Measurements from ENCODE around the gene IL17RE.
"Not testable (repeated sequence)": the region's sequence is repeated elsewhere in the genome, so short reads cannot be mapped to it uniquely, and the experiment has no call there.

Gene IL17RE

GRCh38 chr3:9881441-9881840 is 21.2 kb upstream of the IL17RE start:
- no peak for DNase-seq

- DNase-seq: no peak
Observed at GRCh38 chr3:9883706-9884554, 18.7 kb upstream of the IL17RE start.

- DNase-seq: no peak
Observed at GRCh38 chr3:9884555-9885165, 18.0 kb upstream of the IL17RE start.

- DNase-seq: no peak
Observed at GRCh38 chr3:9886328-9886727, 16.3 kb upstream of the IL17RE start.

DNA sequence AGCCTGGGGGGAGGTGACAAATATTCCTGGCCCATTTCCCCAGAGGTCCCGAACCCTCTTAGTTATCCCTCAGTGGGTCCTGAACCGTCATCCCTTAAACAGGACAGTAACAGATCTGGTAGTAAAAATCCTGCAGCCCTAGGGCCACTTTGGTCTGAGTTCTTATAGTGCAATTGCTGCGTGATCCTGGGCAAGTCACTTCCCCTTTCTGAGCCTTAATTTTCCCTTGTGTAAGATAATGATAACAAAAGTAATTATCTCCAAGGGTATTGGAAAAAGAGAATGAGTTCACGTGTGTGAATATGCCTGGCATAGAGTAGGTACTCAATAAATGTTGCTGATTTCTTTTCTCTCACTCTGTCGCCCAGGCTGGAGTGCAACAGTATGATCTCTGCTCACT is 15.2 kb upstream of the IL17RE start:
- DNase-seq: no peak

GRCh38 chr3:9888540-9888939 is 14.1 kb upstream of the IL17RE start:
- DNase-seq: no peak

GRCh38 chr3:9889405-9889804 is 13.2 kb upstream of the IL17RE start:
- no peak for DNase-seq

DNA sequence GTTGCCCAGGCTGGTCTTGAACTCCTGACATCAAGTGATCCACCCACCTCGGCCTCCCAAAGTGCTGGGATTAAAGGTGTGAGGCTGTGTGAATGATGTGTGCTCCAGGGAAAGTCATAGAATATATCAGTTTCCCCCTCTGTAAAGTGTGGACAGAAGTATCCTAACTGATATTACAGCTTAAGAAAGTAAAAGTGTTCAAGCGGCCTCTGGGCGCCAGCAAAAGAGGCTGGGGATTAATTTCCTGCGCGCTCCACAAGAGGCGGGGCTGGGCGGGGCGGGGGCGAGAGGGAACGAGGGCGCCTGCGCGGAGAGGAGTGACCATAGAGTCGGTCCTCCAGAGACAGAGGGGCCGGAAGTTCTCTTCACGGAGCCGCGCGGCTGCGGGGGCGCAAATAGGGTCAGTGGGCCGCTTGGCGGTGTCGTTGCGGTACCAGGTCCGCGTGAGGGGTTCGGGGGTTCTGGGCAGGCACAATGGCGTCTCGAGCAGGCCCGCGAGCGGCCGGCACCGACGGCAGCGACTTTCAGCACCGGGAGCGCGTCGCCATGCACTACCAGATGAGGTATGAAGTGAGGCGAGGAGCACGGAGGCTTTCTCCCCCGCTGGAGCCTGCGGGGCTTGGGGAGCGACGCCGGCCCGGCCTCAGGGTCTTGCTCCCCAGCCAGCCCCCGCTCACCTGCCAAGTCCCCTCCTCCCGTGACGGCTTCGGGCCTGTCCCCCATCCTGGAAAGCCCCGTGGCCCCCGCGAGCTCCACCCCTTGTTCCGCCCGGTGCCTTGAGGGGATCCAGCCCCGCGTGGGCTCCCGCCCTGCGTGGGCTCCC is 12.2 kb upstream of the IL17RE start, which contains the start of gene JAGN1:
TSS of gene JAGN1 (plus strand) at position 362 of the 823 bp plus-strand sequence. CDS start at position 475, 113 bp downstream.
- DNase-seq: peak; percentile 91

- no peak for DNase-seq
Observed at GRCh38 chr3:9891072-9891622, 11.5 kb upstream of the IL17RE start.

DNA sequence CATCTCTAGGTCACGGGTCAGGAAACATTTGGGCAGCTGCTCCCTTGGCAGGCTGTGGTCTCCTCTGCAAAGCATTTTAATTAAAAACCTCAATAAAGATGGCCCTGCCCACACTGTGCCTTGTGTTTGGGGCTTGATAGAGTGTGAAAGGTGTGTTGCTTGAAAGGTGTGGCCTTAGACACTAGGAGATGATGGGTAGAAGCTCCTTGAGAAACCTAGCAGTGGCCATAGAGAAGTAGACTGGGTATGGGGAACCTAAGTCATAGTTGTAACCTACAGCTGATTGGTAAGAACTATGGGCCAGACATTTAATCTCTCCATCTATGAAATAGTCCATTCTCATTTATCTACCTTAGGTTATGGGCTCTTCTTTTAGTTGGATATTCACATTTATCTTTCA is 8.9 kb upstream of the IL17RE start:
- no peak for DNase-seq

DNA sequence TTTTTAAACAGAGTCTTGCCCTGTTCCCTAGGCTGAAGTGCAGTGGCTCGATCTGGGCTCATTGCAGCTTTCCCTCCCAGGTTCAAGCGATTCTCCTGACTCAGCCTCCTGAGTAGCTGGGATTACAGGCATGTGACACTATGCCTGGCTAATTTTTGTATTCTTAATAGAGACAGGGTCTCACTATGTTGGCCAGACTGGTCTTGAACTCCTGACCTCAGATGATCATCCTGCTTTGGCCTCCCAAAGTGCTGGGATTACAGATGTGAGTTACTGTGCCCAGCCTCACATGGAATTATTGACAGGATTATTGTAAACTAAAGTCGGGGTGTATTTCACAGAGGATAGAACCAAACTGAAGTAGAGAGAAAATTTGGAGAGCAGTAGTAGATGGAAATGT is 6.9 kb upstream of the IL17RE start:
- DNase-seq: not testable (repeated sequence)

DNA sequence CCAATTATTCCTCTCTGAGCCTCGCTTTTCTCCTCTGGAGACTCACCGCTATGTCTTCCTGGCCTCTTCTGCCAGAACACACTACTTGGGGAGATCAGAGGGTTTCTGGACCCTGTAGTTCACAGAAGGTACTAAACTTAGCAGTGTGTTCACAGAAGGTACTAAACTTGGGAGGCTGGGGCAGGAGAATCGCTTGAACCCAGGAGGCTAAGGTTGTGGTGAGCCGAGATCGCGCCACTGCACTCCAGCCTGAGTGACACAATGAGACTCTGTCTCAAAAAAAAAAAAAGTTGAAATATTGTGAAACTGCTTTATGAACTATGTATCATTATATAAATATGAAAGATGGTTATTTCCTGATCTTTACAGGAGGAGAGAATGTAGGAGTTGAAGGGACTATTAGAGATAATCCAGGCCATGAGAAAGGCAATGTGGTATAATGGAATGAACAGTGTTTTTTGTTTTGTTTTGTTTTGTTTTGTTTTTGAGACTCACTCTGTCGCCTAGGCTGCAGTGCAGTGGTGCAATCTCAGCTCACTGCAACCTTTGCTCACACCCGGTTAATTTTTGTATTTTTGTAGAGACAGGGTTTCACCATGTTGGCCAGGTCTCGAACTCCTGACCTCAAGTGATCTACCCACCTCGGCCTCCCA is 5.8 kb upstream of the IL17RE start:
- not testable (repeated sequence) for DNase-seq

DNA sequence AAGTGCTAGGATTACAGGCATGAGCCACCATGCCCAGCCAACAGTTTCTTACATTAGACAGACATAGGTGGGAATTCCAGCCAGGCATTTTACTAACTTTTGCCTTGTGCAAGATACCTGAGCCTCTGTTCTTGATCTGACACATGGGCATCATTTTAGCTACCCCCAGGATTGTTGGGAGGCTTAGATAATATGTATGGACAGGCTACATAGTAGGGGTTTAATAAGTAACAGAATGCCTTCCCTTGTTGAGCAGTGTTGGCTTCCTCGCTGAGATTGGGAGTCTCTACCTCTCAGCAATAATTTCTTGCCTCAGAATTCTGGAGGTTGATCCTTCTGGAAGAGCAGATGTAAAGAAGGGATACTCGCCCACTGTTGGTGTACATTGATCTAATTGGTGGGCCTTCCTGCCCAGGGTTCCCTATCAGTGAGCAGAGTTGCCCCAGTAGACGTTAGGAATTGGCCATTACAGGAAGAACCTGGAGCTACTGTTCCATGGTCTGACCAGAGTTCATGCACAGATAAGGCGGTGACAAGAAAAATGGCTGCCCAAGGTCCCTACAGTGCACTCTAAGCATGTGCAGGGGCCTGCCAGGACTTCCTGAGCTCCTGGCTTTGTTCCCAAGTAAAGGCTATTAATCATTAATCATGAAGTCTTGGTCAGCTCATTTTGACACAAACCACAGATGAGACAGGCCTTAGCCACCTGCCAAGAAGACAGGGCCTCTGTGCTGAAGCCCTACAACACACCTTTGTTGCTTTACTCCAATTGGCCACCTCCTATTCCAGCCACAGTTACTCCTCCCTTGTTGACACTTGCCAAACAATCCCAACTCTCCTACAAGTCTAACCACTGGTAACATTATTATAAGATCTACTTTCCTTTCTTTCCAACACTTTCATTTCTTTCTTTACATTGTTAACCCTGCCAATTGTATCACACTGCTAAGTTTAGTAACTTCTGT is 5.0 kb upstream of the IL17RE start:
- DNase-seq: no peak

DNA sequence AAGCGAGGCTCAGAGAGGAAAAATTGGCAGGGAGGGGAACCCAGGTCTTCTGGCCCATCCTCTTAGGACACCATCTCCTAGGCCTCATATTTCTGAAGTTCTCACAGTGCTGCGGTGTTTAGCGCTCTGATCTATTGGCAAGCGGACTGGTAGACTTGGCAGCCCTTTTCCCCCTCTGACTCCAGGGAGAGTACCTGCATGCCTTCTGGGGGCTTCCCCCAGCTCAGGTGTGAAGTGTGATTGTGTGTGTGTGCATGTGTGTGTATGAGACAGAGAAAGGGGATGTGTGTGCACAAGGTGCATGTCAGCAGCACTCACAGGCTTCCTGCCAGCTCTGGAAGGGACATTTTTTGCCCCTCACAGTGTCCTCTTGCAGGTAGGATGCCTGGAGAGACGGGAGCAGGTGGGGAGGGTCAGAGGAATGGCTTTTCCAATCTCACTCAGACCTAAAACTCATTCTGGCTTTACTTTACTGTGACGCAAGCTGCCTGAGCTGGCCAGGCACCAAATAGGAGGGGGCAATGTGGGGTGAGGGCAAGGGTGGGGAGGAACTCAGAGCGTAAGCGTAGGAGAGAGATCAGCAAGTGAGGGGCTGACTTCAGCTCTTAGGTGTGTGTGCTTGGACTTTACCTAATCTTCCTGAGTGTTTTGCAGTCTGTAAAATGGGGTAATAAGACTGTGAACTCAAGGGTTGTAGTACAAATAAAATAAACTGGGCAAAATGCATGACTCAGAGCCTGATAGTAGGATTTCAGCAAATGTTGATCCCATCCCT is 4.0 kb upstream of the IL17RE start:
- DNase-seq: no peak

DNA sequence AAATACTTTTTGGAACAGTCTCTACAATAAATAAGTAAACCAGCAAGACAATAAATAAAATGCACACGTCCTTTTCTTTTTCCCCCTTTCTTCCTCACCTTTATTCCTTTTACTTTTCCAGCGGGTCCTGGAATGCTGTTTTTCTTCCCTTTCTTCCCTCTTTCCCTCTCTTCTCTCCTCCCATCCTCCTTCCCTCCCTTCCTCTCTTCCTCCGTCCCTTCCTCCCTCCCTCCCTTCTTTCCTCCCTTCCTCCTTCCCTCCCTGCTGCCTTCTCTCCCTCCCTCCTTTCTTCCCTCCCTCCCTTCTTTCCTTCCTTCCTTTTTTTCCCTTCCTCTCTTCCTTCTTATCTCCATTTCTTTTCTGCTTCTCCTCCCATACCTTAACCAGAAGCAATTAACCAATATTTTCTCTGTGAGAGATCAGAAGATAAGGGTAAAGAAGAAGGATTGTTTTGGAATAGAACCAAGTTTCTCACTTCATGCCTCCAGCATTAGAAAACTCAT is 3.3 kb upstream of the IL17RE start:
- DNase-seq: no peak

DNA sequence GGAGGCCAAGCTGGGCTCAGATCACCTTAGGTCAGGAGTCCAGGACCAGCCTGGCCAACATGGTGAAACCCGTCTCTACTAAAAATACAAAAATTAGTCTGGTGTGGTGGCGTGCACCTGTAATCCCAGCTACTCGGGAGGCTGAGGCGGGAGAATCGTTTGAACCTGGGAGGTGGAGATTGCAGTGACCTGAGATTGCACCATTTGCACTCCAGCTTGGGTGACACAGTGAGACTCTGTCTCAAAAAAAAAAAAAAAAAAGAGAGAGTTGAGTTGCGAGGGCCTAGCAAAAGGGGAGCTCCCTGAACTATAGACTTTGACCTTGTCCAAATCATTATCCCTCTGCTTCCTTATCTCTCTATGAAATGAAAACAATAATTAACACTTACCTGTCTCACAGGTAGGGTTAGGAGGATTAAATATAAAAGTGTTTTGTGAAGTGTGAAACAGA is 1.7 kb upstream of the IL17RE start:
- DNase-seq: not testable (repeated sequence)

- peak; percentile 39 for DNase-seq
Observed at GRCh38 chr3:9901967-9902366, 681 bp upstream of the IL17RE start.

DNA sequence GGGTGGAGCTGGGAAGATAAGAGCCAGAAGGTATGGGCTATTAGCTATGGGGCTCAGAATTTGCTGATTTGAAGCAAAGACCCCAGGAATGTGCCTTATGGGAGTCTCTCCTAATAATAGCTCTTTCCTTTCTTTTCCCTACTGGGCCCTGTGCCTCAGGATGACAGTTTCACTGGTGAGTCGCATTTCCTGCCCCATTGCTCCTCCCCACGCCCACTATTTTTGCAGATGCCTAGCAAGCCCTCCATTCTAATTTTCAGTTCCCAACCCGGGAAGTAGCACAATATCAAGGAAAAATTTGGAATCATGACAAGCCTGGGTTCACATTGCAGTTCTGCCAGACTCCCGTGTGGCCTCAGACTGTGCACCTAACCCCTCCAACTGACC is 583 bp downstream of the IL17RE start:
- no peak for DNase-seq

DNA sequence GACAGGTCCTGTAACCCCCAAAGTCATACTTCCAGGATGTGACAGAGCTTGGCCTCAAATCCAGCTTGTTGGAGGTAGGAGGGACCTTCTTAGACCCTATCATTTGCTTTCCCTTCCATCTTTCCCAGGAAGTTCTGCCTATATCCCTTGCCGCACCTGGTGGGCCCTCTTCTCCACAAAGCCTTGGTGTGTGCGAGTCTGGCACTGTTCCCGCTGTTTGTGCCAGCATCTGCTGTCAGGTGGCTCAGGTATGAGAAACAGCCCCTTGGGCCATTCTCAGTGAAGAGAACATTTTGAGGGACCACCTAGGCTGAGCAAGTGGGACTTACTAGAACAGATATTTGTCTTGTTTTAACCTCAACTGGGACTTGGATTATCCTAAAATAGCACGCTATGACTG is 1.3 kb downstream of the IL17RE start:
- DNase-seq: no peak

DNA sequence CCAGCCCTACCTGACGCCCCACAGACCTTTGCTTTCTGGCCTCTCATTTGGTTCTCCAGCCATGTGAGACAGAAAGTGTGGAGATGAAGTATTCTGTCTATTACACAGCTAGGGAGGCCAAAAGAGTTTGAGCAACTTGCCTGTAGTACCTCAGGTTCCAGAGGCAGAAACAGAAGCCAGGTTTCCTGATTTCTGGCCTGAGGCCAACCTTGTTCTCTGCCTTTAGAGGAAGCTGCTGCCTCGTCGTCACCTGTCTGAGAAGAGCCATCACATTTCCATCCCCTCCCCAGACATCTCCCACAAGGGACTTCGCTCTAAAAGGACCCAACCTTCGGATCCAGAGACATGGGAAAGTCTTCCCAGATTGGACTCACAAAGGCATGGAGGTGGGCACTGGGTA is 3.8 kb downstream of the IL17RE start:
- no peak for DNase-seq
